ENCODE data around the gene CCDC51.

CCDC51 gene

DNA sequence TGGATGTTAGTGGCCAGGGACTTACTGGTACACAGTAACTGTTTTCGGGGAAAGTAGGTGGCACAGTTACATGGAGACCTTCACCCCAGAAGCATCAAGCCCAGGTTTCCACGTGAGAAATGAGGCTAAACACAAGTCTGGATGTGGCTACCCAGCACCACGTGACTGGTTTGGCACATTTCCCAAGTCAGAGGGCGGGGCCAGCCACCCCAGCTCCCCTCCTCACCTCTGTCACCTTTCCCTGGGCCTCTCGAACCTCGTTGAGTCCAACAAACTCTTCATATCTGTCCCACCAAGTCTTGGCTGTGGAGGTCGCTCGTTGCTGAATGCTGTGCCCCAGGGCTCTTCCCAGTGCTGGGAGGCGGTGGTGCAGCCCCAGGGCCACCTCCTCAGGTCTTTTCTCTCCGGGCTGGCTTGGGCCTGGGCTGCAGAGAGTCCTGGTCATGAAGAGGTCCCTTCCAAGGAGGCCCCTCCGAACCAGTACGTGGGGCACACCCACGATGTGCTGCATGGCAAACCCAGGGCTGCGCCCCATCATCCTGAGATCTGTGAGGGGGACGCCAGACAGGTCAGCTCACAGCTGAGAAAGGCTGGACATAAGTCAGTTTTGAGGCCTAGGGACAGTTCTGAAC is 5.2 kb downstream of the CCDC51 start:
- DNase-seq (ENCODE audit: low read depth, low spot score): no peak

DNA sequence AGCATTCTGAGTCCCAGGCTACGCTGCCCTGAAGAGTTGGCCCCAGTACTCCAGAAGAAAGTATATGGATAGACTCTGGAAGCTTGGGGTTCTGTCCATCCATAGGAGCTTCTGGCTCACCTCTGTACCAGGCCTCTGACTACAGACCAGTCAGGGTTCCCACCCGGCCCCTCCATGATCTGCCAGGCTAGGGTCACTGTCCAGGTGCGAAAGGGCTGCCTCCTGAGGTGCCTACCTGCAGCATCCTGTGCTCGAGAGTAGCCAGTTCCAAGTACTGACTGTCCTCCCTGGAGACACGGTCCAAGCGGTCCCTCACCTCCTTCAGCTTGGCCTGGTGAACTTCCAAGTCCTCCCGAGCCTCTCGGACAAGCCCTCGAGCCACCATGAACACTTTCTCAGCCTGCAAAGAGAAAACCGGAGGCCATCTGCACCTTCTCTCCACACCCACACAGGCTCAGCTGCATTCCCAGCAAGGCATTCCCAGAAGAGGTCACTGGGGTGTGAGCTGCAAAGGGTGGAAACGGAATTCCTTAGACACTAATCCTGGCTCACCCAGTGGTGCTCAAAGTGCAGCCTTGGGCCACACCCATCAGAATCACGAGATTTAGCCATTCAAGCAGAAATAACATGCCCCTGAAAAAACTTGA is 6.3 kb downstream of the CCDC51 start:
- DNase-seq (ENCODE audit: low read depth, low spot score): no peak

DNA sequence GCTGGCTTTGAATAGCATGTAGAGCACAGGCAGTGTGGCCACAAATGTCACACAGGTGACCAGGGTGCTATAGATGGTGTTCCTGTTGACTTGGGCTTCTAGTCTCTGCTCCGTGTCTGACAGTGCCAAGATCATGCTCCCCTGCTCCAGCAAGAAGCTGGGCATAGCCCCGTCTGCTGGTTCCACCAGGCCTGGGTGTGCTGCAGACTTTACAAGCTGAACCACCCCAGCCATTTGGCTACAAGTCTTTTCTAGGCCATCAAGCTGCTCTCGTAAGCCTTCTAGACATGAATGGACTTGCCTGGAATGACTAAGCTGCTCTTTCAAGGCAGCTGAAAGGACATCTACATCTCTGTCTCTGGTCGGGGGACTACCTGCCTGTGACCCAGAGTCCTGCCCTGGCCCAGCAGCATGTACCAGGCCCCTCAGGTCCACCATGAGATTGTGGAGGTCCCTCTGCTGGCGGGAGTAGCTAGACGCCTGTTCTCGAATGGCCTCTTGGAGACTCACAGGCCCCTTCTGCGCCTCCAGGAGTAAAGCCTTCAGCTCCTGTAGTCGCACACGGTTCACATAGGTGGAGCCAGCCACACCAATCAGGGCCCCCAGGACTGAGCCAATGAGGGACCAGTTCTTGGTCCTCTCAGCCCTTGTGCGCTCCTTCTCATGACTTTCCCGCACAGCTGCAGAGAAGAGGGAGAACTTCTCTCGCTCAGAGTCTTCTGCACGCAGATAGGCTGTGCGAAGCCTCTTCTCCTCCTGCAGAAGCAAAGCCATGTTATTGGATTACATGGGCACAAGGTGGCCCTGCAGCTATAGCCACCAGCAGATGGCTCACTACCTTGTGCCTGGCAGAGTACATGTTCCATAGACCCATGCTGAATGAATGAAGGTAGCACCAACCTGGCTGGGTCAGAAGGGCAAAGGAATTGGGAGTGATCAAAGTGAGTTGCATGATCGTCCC is 7.2 kb downstream of the CCDC51 start:
- DNase-seq (ENCODE audit: low read depth, low spot score): no peak

DNA sequence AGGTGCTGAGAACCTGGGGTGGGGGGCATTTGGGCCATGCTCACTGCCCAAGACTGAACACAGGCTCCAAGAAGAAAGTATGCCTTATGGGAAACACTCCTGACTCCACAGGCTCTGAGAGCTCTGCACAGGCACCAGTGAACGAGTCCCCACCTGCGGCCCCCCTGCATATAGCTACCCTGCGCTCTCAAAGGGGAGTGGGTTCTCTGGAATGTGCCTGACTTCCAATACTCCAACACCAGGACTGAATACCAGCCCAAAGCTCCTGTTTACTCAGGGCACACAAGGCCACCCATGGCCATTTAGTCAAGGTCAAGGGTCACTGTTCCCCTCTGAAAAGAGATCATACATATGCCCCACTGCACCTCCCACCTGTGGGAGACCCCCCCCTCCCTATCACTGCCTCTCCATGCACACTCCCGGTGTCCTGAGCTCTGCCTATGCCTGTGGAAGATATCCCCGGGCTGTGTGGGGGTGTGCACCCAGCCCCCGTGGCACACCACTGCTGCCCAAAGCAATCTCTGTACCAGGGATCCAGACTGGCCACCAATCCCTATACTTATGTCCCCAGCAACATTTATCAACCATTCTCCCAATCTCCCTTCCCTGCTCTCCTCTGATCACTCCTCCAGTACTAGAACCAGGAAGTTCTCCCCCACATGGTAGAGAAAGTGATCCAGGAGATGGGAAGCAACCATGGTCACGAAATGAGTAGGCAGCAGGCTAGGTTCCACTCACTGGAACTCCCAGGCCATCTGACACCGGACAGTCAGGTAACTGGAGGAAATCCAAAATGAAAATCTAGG is 8.5 kb downstream of the CCDC51 start:
- no peak for DNase-seq (ENCODE audit: low read depth, low spot score)

DNA sequence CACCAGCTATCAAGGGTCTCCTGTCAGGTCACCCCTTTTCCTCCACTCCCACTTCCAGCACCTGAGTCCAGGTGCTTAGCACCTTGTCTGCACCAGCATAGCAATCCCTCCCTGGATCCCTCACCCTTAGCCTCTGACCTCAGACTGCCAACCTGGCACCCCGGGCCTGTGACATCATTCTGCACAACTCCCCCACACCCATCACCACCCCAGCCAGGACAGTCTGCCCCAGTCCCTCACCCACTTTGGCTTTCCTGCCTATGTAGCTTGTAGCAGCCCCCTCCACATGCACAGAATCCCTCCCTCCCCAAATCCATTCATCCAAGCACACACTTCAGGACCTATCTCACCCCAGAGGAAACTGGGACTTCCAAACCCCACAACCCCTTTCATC is 9.2 kb downstream of the CCDC51 start:
- DNase-seq (ENCODE audit: low read depth, low spot score): no peak

DNA sequence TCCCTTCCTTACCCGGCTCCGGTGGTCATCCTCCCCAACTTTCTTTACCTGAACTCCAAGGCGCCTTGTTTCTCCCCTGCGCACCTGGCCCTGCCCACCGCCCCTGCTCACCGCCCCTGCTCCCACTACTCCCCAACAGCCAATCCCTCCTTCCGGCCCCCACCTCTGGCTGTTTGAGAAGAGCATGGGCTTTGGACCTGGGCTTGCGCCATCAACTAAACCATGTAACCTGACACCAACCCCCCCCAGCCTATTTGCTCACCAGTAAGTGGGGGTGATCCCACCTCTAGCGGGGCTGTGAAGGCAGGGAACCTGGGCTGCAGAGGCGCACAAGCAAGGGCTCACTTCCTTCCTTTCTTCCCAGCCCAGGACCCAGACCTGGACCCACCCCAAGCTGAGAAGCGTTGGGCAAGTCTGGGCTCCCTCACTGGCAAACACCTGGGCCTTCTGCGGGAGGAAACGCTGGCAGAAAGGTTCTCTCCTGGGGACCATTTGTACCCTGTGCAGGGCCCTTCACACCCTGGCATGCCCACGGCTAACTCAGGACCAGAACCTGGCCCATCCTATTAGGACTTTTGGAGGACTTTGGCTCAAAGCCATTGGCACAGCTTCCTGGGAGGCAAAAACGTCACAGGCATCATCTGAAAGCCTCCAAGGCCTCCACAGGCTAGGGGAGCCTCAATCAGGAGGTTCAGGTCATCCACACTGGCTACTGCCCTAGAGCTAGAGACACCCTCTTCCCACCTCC is 9.8 kb downstream of the CCDC51 start, which contains the start of gene PLXNB1:
Gene PLXNB1, minus strand, starts transcription at position 127 of the 748 bp plus-strand sequence. CDS start 5,475 bp downstream, outside the sequence.
- peak; percentile 94 for DNase-seq (ENCODE audit: low read depth, low spot score)

DNA sequence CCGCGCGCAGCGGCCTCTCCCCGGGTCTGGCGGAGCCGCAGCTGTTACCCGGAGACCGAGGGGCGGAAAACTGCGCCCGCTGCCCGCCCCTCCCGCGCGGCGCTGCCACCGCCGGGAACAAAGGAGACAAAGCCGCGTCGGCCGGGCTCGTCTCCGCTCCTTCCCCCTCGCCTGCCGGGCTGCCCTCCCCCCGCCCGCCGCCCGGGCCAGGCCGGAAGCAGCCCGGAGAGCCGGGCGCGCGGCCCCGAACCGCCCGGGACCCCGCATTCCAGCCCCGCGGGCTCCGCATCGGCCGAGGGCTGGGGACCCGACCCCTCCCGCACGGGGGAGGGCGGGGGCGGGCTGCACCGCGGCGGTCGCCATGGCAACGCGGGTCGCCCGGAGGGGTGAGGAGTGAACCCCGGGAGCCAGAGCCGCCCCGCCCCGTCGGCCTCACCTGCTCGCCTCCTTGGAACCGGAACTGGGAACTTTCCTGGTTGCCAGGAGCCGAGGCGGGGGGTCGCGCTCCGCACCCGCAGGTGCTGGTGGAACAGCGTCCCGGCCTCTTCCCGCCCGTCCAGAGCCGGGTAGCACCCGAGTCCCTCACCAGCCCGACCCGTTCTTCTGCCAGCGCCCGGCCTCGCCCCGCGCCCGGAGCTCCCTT is 10.5 kb downstream of the CCDC51 start:
- no peak for DNase-seq (ENCODE audit: low read depth, low spot score)

DNA sequence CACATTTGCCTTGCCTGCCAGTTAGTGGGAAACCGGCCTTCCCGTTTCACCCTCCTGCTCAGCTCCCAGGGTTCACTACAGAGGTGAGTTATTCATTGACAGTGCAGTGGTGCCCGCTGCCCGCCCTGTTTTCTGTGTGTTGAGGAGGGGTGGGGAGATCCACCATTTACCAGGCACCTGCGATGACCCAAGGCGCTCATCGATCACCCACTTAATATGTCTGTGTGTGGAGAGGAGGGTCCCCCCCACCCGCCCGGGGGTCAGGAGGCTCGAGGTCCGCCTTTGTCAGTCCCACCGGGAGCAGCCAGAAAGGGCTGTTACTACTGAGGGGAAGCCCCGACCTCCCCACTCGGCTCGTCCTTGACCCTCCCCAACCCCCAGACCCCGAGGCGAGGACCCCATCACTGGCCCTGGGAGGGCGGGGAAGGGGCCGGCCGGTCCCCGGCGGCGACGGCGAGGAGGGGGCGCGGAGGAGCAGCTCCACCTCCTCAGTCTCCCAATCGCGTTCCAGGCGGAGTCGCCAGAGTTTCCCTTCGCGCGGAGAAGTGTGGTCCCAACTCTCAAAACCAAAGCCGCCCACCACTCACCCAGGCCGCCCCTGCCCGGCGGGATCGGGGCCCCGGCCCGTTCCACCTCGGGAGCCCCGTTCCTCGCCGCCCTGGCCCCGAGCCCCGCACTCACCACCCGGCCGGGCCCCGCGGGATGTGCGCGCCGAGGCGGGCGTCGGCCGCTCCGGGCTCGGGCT is 11.2 kb downstream of the CCDC51 start:
- DNase-seq (ENCODE audit: low read depth, low spot score): no peak

DNA sequence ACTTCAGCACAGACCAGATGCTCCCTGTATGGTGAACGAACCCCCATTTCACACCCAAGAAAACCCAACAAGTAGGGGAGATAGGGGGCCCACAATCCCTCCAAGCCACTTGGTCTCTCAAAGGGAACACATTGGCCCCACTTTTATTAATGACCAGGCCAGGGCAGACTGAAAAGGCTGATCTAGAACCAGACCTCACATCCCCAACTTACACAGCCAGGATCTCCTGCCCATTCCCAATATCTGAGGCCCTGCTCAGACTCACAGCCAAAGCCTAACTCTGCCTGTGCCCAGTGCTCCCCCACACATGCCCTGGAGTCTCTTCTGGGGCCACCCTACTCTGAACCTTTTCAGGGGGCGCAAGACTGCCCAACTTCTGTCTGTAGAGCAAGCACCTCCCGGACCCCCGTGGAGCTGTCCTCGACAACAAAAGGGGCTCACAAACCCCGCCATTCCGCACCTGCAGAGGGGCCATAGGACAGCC is 11.8 kb downstream of the CCDC51 start:
- no peak for DNase-seq (ENCODE audit: low read depth, low spot score)

DNA sequence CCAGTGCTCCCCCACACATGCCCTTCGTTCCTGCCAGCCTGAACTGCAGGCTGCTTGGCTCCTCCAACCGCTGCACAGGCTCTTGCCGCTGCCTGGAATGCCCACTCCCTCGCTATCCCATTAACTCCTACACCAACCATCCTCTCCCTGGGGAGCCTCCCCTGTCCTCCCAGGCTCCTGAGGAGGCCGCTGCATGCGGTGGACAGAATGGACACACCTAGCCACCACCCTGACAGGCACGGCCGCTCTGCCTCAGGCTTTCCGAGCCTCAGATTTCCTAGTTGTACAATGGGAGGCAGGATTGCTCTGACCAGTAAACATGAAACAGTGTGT is 12.3 kb downstream of the CCDC51 start:
- DNase-seq (ENCODE audit: low read depth, low spot score): no peak

DNA sequence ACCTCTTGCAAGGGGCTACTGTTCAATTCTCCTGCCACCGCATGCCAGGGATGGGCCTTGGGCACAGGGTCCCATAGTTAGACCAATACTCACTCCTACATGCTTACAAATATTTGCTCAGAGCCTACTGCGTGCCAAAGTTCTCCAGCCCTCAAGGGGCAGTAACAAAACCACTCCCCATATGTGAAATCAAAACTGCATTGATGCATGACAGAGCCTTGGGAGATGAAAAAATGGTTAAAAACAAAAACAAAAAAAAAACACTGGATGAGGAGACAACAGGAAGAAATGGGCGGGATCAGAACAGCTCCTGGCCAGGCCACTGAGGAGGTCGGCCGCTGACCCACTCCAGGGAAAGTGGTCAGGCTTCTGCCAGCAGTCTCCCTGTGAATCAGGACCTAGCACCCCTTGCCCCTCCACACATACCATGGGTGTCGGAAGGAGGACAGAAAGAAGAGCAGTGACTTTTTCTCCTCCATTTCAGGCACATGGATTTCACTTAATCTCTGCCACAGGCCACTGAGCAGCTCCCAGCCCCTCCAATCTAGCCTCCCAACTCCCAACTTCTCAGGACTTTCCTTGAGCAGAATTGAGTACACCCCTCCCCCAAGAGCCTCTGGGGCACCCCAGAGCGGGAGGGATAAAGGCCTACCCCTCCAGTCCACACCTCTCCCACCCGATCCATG is 12.8 kb downstream of the CCDC51 start:
- DNase-seq (ENCODE audit: low read depth, low spot score): no peak

DNA sequence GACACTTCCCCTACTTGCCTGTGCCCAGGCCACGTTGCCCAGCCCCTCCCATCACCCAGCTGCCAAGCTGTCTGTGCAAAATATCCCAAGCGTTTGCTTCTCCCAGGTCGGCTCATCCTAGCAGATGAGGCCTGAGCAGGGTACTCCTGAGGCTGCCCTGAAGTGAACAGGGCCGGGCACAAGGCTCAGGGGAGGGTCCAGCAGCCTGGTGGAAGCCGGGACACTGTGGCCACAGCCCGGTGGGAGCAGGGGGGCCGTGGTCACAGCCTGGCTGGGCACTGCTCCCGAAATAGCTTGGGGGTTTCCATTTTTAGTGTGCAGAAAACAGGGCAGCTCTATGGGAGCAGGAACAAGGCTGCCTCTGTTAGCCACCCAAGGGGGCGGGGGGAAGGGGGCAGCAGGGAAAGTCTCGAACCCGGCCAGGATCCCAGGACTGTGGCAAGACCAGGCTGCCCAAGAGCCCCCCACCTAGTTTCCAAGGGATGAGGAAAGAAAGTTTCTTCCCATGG is 13.5 kb downstream of the CCDC51 start:
- DNase-seq (ENCODE audit: low read depth, low spot score): no peak

DNA sequence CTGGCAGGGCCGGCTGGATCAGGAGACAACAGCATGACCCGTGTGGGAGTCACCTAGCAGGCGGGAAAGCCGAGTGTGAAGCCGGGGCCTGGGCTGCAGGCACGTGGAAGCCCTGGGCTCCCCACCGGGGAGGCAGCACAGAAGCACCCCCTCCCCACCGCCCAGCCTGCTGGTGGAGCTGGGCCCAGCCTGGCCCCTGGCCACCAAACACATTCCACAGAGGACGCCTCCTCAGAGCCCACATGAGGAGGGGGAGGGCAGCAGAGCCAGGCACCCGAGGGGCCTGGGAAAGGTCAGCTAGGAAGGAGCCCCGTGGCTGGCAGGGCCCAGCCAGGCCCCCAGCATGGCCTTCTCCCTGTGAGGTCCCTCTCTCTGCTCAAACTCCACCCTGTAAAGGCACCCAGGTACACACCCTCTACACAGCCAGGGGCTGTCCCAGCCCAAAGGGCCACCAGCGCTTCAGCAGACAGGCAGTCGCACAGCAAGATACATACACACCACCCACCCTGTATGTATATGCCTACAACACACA is 14.6 kb downstream of the CCDC51 start:
- DNase-seq (ENCODE audit: low read depth, low spot score): no peak

DNA sequence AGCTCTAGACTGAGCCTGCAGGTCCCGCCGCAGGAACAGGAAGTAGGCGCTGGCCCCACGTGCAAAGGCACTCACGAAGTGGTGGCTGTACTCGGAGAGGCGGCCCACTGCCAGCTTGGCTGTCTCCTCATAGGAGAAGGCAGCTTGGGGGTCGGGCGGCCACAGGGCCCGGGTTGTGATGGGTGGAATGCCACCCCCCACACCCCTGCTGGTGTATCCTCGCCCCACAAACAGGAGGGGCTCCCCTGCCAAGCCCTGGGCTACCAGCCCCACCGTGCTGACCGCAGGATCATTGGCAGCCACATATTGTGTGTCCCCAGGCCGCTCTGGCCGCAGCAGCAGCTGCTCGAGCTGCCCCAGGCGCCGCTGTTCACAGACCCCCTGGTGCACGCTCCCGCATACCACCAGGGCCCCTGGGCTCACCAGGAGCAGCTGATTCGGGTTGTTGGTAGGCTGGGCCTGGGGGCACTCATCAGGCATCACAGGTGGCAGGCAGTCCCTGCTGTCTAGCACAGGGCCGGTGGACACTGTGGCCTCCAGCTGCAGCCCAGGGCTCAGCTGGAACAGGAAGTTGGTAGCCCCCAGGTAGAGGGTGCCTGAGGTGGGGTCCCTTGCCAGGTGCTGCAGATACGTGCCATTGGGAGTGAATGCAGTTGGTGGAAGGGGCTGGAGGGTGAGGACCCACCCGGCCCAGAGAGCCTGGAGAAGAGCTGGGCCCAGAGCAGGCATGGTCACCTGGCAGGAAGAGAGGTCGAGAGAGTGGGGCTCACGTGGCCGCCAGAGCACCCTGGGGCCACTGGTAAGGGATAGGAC is 15.8 kb downstream of the CCDC51 start:
- DNase-seq (ENCODE audit: low read depth, low spot score): no peak

DNA sequence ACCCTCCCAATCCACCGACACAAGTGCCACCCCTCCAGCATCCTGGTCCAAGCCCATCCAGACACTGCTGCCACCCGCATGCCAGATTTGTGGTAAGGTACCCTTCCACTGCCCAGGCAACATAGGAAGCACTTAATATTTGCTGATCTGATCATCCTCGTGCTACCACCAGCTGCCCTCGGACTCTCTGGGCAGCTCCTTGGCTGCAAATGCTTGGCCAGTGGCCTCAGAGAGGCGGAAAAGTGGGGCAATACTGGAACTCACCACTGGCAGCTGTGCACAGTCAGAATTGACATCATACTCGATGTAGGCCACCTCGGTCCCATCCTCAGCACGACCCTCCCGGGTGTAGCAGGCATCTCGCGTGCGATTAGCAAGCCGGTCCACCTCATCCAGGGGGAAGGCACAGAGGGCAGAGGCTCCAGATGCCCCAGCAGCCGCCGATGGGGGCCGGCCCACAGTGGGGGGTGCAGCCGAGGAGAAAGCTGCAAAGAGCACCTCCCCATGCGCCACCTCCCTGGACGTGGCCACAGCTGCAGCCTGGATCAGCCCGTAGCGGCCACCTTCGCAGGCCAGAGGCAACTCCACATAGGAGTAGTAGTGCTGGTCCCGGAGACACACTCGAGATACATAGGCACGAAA is 16.6 kb downstream of the CCDC51 start:
- no peak for DNase-seq (ENCODE audit: low read depth, low spot score)

DNA sequence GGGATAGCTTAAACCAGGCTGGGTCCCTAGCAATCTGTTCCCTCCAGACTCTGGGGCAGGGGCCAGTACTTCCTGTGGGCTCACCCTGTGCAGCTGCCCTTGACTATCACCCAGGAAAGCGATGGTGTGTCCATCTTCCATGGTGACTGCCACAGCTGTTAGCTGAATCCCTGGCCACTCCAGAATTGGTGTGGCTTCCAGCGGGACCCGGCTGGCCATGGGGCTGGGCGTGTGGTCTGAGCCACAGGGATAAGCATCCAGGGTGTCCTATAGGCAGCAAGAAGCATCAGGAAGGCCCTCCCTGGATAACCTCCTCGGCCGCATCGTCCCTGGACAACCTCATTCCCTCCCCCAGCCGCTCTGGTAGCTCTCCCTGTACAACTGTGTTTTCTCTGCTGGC is 17.2 kb downstream of the CCDC51 start:
- no peak for DNase-seq (ENCODE audit: low read depth, low spot score)

DNA sequence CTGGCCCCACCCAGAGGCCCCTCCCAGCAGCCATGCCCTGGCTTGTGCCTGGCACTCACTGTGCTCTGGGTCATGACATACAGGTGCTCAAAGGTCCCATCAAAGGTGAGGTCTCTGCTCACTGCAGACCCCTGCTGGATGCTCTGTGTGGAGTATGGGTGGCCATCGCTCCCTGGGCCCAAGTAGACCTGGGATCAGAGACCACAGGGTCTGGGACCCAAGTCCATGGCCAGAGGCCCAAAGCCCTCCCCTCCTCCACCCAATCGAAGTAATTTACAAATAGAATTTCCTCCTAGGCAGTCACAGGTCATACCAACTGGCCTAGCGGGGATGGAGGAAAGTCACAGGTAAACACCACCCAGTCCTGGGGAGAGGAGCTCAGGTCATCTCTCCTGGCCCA is 17.6 kb downstream of the CCDC51 start:
- DNase-seq (ENCODE audit: low read depth, low spot score): no peak

Data from iPS DF 19.7 (cell line).